Stimulated activated memory B cell treated with anti-CD40 and anti-IgM and Interleukin-4, amounts not matched to agents 10 μg/mL and 1 μg/mL and 100 μg/mL, for 72 hours (primary cell): ENCODE results near the gene CERS5.
A peak's percentile ranks its signal among the peaks of the same experiment; 100 is the strongest.
"Not testable (repeated sequence)": the region's sequence is repeated elsewhere in the genome, so short reads cannot be mapped to it uniquely, and the experiment has no call there.

Experiments used
- ATAC-seq: fragments of 150-1000 bp; cut with Tn5 transposase; 2 replicates; pipeline ENCODE4 v1.10.0; 2021
- H3K27ac Mint-ChIP-seq: one replicate; pipeline ENCODE4 v1.8.0; 2022; ENCODE audit warnings: mild to moderate bottlenecking, mixed read lengths
- H3K27me3 Mint-ChIP-seq: one replicate; pipeline ENCODE4 v1.8.0; 2022; ENCODE audit warnings: mixed read lengths
- H3K36me3 Mint-ChIP-seq: one replicate; pipeline ENCODE4 v1.8.0; 2022; ENCODE audit warnings: mixed read lengths
- H3K4me1 Mint-ChIP-seq: one replicate; pipeline ENCODE4 v1.8.0; 2022; ENCODE audit warnings: mixed read lengths
- H3K4me3 Mint-ChIP-seq: one replicate; pipeline ENCODE4 v1.8.0; 2022; ENCODE audit warnings: mild to moderate bottlenecking, moderate library complexity, mixed read lengths
- H3K9me3 Mint-ChIP-seq: one replicate; pipeline ENCODE4 v1.8.0; 2022; ENCODE audit warnings: mixed read lengths

Gene CERS5

DNA sequence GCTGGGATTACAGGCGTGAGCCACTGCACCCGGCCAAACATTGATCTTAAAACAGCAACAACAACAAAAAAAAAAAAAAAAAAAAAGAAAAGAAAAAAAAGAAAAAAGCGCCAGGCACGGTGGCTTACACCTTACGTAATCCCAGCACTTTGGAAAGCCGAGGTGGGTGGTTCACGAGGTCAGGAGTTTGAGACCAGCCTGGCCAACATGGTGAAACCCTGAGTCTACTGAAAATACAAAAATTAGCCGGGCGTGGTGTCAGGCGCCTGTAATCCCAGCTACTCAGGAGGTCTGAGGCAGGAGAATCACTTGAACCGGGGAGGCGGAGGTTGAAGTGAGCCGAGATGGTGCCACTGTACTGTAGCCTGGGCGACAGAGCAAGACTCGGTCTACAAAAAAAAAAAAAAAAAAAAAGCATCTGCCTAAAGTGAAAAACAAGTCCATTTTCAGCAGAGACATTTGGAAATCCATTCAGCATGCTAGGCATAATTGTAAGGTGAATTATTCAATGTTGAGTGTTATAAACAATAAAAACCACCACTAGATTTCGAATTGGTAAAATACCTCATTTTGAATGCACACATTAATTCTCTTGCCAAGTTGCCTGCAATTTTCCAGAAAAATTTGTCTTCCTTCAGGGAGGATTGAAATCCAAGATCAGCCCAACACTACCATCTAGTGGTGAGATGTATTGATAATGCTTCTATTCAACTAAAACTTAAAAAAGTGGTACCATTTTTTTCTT lies 8.0 kb upstream of the CERS5 start:
- Mint-ChIP-seq H3K4me3 (no peak overlapping the region), H3K4me1 (no peaks in the 10 kb centered on the region), H3K27ac (no peak overlapping the region), H3K36me3 (peaks cover 12% of the 10 kb centered on the region), H3K27me3 (no peaks in the 10 kb centered on the region), H3K9me3 (no peaks in the 10 kb centered on the region)
- no peak for ATAC-seq

DNA sequence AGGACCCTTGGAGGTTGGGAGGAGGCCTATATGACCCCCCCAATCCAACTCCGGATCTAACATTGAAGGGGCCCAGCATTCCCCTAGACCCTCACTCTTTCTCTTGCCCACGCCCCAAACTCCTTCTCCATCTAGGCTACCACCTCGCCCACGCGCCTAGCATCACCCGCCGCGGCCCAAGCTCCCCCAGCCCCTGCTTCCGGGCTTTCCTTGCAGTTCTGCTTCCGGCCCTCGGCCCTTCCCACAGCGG lies 445 bp downstream of the CERS5 start:
- H3K27ac Mint-ChIP-seq: peak overlapping the region; percentile 85
- H3K9me3 Mint-ChIP-seq: no peaks in the 10 kb centered on the region
- peak overlapping the region; percentile 83 for H3K4me3 Mint-ChIP-seq
- peaks cover 29% of the 10 kb centered on the region for H3K4me1 Mint-ChIP-seq
- H3K27me3 Mint-ChIP-seq: no peaks in the 10 kb centered on the region
- peak; percentile 60 for ATAC-seq
- H3K36me3 Mint-ChIP-seq: peaks cover 5% of the 10 kb centered on the region

DNA sequence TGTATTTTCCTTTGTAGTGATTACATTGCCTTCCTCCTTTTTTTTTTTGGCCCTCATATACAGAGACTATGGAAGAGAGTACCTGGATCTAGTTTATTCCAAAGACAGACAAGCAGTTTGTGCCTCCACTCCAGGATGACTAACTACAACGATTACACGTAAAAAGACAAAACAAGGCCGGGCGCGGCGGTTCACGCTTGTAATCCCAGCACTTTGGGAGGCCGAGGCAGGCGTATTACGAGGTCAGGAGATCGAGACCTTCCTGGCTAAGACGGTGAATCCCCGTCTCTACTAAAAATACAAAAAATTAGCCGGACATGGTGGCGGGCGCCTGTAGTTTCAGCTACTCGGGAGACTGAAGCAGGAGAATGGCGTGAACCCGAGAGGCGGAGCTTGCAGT lies 2.2 kb downstream of the CERS5 start:
- H3K27ac Mint-ChIP-seq: no peak overlapping the region
- peaks cover 5% of the 10 kb centered on the region for H3K36me3 Mint-ChIP-seq
- ATAC-seq: no peak
- H3K4me3 Mint-ChIP-seq: peak overlapping the region; percentile 8
- H3K27me3 Mint-ChIP-seq: no peaks in the 10 kb centered on the region
- H3K9me3 Mint-ChIP-seq: no peaks in the 10 kb centered on the region
- peaks cover 40% of the 10 kb centered on the region for H3K4me1 Mint-ChIP-seq

DNA sequence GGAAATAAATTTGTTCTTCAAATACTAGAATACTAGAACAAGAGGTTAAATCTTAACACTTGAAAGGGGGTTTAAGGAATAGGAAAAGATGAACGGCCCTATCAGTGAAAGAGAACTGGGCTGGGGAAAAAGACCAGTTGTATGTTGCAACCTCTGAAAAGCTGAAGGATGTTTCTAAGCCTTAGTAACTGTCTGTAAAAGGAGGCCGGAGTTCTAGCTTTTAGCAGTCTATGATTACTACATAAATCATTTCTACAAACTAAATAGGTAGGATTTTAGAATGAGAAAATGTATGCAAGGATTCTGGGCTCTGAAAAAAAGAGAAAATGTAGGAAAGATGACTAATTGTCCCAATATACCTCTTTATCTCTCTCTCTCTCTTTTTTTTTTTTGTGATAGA lies 4.9 kb downstream of the CERS5 start:
- H3K4me3 Mint-ChIP-seq: no peak overlapping the region
- H3K4me1 Mint-ChIP-seq: peaks cover 44% of the 10 kb centered on the region
- no peaks in the 10 kb centered on the region for H3K9me3 Mint-ChIP-seq
- ATAC-seq: no peak
- H3K36me3 Mint-ChIP-seq: peaks cover 19% of the 10 kb centered on the region
- no peaks in the 10 kb centered on the region for H3K27me3 Mint-ChIP-seq
- H3K27ac Mint-ChIP-seq: no peak overlapping the region

DNA sequence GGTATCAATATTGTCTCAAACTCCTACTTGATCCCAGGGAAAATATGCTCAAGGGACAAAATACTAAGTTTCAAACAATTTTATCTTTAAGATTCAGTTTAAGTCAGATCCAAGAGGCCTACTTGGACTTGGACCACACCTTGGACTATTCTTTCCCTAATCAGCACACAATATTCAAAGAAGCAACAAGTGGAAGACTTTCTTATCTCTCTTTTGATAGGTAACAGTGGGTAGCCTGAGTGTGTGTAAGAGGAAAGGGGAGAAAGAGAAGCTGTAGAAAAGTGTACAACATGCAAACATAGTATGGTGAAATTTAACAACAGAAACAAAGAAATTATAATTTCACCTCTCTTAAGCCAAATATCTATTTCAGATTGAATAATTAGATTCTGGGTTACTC lies 6.5 kb downstream of the CERS5 start:
- Mint-ChIP-seq H3K4me3 (no peak overlapping the region), H3K27ac (no peak overlapping the region), H3K9me3 (no peaks in the 10 kb centered on the region), H3K27me3 (no peaks in the 10 kb centered on the region), H3K36me3 (peaks cover 15% of the 10 kb centered on the region), H3K4me1 (peaks cover 37% of the 10 kb centered on the region)
- no peak for ATAC-seq

DNA sequence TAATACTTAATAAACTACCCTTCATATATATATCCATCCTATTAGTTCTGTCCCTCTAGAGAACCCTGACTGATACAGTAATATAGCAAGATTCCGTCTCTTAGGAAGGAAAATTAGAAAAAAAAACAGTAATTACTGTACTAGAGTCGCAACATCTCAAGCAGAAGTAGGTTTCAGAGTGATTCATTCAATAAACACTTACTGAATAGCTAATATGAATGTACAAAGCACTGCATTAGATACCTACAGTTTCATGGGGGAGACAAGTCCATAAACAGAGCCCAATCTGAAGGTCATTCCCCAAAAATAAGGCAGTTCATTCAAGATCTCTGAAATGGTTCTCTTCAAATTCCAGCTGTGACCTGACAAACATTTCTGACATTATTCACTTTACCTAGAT lies 9.9 kb downstream of the CERS5 start:
- Mint-ChIP-seq H3K4me3 (no peak overlapping the region), H3K4me1 (peaks cover 25% of the 10 kb centered on the region), H3K27me3 (no peaks in the 10 kb centered on the region), H3K27ac (no peak overlapping the region), H3K36me3 (peaks cover 15% of the 10 kb centered on the region), H3K9me3 (no peaks in the 10 kb centered on the region)
- ATAC-seq: no peak

DNA sequence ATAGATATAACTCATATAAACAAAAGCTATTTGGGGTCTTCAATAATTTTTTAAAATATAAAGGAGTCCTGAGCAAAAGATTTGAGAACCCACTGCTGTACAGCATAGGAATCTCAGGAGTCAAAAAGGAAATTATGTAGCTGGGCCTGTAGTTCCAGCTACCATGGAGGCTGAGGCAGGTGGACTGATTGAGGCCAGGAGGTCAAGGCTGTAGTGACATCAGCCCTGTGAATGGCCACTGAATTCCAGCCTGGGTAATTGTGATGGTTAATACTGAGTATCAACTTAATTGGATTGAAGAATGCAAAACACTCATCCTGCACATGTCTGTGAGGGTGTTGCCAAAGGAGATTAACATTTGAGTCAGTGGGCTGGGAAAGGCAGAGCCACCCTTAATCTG lies 10.5 kb downstream of the CERS5 start:
- no peak overlapping the region for H3K4me3 Mint-ChIP-seq
- ATAC-seq: no peak
- no peaks in the 10 kb centered on the region for H3K27me3 Mint-ChIP-seq
- H3K4me1 Mint-ChIP-seq: peaks cover 25% of the 10 kb centered on the region
- no peak overlapping the region for H3K27ac Mint-ChIP-seq
- no peaks in the 10 kb centered on the region for H3K9me3 Mint-ChIP-seq
- peaks cover 15% of the 10 kb centered on the region for H3K36me3 Mint-ChIP-seq

DNA sequence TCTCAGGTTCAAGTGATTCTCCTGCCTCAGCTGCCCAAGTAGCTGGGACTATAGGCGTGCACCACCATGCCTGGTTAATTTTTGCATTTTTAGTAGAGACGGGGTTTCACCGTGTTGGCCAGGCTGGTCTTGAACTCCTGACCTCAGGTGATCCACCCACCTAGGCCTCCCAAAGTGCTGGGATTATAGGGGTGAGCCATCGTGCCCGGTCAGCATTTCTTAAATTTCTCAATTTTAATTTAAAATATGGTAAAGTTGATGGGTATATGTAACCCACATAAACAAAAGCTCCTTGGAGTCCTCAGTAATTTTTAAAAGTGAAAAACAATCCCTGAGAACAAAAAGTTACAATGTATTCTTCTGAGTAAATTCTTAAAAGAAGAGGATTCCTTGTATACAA lies 12.2 kb downstream of the CERS5 start:
- Mint-ChIP-seq H3K4me1 (peaks cover 29% of the 10 kb centered on the region), H3K36me3 (peaks cover 15% of the 10 kb centered on the region)
- not testable (repeated sequence) for ATAC-seq, H3K4me3 Mint-ChIP-seq, H3K9me3 Mint-ChIP-seq, H3K27me3 Mint-ChIP-seq, H3K27ac Mint-ChIP-seq

DNA sequence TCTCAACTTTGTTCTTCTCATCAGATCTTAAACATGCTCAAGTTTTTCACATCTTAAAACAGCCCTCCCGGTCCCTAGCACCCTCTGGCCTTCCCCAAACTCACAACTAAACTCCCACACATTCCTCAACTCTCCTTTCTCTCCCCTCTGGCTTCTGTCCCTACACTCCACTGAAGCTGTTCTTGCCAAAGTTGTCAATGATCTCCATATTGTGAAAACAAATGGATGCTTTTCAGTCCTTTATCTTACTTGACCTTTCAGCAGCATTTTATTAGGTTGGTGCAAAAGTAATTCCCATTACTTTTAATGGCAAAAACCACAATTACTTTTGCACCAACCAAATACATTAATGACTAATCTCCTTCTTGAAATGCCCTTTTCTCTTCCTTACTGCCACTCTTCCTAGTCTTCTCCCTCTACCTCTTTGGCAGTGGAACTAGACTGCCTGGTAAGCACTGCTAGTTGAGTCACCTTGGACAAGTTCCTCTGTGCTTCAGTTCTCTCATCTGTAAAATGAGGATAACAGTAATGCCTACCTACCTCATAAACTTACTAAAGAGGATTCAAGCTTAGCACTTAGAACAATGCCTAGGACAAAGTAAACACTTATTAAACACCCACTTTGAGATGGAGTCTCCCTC lies 16.0 kb downstream of the CERS5 start:
- H3K27ac Mint-ChIP-seq: no peak overlapping the region

DNA sequence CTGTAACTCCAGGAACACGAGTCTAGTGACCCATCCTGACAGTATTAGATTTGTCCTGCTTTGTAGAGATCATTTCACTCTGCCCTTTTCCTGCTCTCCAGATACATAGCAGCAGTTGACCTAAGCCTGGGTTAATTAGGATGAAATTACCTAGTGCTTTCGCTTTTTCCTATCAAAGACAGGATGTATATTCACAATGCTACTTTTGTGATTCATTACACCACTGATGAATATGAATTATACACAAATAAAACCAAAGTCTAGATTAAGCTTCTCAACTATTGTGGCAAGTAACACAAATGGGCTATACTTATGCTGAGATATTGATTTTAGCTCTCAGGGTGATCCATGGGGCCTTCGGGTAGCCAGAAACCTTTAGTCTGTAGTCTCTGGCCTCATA lies 17.9 kb downstream of the CERS5 start:
- ATAC-seq: no peak
- no peak overlapping the region for H3K27ac Mint-ChIP-seq

More for the DNA sequence above, 16.0 kb downstream of the CERS5 start:
- ATAC-seq: no peak
- Mint-ChIP-seq H3K4me3 (no peak overlapping the region), H3K9me3 (no peaks in the 10 kb centered on the region), H3K36me3 (no peaks in the 10 kb centered on the region), H3K4me1 (peaks cover 15% of the 10 kb centered on the region), H3K27me3 (no peaks in the 10 kb centered on the region)

DNA sequence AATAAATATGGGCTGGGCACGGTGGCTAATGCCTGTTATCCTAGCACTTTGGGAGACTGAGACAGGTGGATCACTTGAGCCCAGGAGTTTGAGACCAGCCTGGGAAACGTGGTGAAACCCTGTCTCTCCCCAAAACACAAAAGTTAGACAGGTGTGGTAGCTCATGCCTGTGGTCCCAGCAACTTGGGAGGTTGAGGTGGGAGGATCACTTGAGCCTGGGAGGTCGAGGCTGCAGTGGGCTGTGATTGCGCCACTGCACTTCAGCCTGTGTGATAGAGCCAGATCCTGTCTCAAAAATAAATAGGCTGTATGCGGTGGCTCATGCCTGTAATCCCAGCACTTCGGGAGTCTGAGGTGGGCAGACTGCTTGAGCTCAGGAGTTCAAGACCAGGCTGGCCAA lies 19.2 kb downstream of the CERS5 start:
- ATAC-seq, H3K9me3 Mint-ChIP-seq, H3K27ac Mint-ChIP-seq, H3K27me3 Mint-ChIP-seq, H3K36me3 Mint-ChIP-seq, H3K4me3 Mint-ChIP-seq: not testable (repeated sequence)
- H3K4me1 Mint-ChIP-seq: peaks cover 15% of the 10 kb centered on the region

More for the DNA sequence above, 17.9 kb downstream of the CERS5 start:
- Mint-ChIP-seq H3K4me3 (no peak overlapping the region), H3K36me3 (no peaks in the 10 kb centered on the region), H3K27me3 (no peaks in the 10 kb centered on the region), H3K4me1 (peaks cover 15% of the 10 kb centered on the region), H3K9me3 (no peaks in the 10 kb centered on the region)

DNA sequence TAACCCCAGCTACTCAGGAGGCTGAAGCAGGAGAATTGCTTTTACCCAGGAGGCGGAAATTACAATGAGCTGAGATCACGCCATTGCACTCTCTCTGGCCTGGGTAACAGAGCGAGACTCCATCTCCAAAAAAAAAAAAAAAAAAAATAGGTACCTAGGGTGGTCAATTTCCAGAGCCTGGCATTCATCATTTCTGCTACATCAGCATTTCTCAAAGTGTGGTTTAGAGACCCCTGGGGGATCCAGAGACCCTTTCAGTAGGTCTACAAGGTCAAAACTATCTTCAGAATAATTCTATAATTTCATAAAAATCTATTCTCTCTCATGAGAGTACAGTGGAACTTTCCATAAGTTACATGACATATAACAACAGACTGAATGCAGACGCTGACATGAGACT lies 19.9 kb downstream of the CERS5 start:
- H3K4me3 Mint-ChIP-seq: no peak overlapping the region
- H3K9me3 Mint-ChIP-seq: no peaks in the 10 kb centered on the region
- peaks cover 10% of the 10 kb centered on the region for H3K36me3 Mint-ChIP-seq
- no peak for ATAC-seq
- peaks cover 15% of the 10 kb centered on the region for H3K4me1 Mint-ChIP-seq
- H3K27ac Mint-ChIP-seq: no peak overlapping the region
- no peaks in the 10 kb centered on the region for H3K27me3 Mint-ChIP-seq

DNA sequence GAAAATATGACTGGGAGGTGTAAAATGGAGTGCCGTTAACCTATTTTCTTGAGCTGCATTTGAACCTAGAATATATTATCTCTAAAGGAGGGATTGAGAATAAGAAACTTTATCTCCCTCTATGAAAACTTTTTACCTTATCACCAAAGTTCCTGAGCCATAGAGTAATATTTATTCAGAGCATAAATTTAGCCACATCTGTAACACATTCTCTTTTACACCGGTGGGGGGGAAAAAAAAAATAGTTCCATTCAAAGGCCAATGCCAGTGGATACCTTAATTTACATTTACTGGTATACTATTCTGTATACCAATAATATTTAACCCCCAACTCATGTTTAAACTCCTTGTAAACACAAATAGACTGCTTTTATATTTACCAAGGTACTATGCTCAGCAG lies 21.7 kb downstream of the CERS5 start:
- no peaks in the 10 kb centered on the region for H3K27me3 Mint-ChIP-seq
- H3K4me3 Mint-ChIP-seq: no peak overlapping the region
- ATAC-seq: no peak
- H3K4me1 Mint-ChIP-seq: peaks cover 4% of the 10 kb centered on the region
- peaks cover 27% of the 10 kb centered on the region for H3K36me3 Mint-ChIP-seq
- no peak overlapping the region for H3K27ac Mint-ChIP-seq
- no peaks in the 10 kb centered on the region for H3K9me3 Mint-ChIP-seq

DNA sequence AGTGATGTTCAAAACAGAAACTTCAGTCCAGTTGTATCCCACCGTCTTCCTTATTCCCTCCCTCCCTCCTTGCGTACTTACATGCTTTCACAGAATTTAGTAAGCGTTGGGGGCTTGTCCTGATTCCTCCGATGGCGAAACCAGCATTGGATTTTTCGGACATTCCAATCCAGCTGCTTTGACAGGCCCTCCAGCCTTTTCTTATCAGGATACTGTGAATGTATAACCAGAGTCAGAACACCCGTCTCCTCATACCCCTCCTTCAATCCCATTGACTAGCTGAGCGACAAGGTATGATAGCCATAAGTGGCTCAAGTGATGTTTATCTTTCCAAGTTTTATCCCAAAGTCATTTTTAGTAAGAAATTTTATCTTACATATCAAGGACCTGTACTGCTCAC lies 24.2 kb downstream of the CERS5 start:
- Mint-ChIP-seq H3K9me3 (no peaks in the 10 kb centered on the region), H3K27me3 (no peaks in the 10 kb centered on the region), H3K36me3 (peaks cover 34% of the 10 kb centered on the region), H3K27ac (no peak overlapping the region), H3K4me3 (no peak overlapping the region), H3K4me1 (no peaks in the 10 kb centered on the region)
- no peak for ATAC-seq

DNA sequence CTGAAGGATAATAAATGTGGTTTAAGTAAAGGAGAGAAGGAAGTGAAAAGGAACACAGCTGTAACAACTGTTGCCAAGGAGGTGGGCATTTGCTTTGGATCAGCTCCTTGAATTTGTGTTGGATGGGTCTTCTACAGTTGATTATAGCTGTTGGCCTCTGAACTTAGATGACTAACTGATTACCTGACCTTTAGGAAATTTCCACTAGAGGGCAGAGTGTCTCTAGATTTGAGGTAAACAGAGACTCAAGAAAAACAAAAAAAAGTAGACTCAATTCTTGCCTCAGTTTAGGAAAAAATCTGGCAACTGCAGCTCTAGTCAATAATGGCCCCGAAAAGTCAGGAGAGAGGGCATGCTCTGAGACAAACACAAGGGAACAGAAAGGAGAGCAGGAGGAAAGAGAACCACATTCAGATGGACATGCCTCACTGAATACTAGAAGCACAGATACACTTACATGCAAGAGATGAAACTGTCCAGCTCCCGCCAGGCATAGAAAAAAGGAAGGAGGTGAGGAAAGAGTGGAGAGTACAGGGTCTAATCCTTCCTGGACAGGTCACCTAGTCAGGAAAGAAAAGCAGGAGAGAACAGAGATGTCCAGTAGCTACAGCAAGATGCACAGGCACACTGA lies 34.5 kb downstream of the CERS5 start:
- Mint-ChIP-seq H3K4me1 (peaks cover 18% of the 10 kb centered on the region), H3K27ac (no peak overlapping the region), H3K9me3 (no peaks in the 10 kb centered on the region), H3K27me3 (no peaks in the 10 kb centered on the region), H3K36me3 (peaks cover 68% of the 10 kb centered on the region), H3K4me3 (no peak overlapping the region)
- ATAC-seq: no peak

DNA sequence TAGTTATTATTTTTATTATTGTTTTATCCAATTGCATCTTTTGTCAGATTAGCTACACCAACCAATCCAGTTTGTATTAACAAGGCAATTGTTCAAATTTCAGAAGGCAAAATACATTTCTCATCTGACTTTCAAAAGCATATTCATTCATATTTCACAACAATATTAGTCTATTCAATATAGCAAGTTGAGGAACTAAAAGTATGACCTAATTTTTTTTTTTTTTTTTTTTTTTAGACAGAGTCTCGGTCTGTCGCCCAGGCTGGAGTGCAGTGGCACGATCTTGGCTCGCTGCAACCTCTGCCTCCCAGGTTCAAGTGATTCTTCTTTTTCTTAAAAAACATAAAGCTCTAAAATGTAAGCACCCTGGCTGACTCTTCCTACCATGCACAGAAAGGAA lies 37.9 kb downstream of the CERS5 start:
- ATAC-seq: no peak
- Mint-ChIP-seq H3K36me3 (peaks cover 67% of the 10 kb centered on the region), H3K4me3 (no peak overlapping the region), H3K9me3 (no peaks in the 10 kb centered on the region), H3K4me1 (peaks cover 36% of the 10 kb centered on the region), H3K27ac (peak overlapping the region; percentile 66), H3K27me3 (no peaks in the 10 kb centered on the region)
